Erythroblast (primary cell): ENCODE data around the gene PYCARD.
"Not testable (repeated sequence)": the region's sequence is repeated elsewhere in the genome, so short reads cannot be mapped to it uniquely, and the experiment has no call there.

Source experiments
- DNase-seq, 2 experiments: peaks; one replicate each; lab custom pipeline; 2025; lab: John Stamatoyannopoulos, UW
- GATA1 ChIP-seq: IDR thresholded peaks from 2 replicates; pipeline ENCODE4 v1.6.1; 2011; ENCODE audit warnings: low read depth, mild to moderate bottlenecking, control low read depth, low read length, moderate library complexity
- POLR2A ChIP-seq: IDR thresholded peaks from 2 replicates; pipeline ENCODE4 v1.6.1; 2011; ENCODE audit warnings: mild to moderate bottlenecking, low read length

Gene PYCARD

GRCh38 chr16:31202414-31203375, at the start of gene PYCARD:
TSS of gene PYCARD (minus strand) at chr16:31202760. CDS start at chr16:31202690, 70 bp downstream.
- no peak for DNase-seq
- TF ChIP-seq GATA1 = no peak
- no peak for TF ChIP-seq POLR2A

GRCh38 chr16:31251435-31251834, 48.9 kb upstream of the PYCARD start:
- TF ChIP-seq POLR2A = no peak
- TF ChIP-seq GATA1 = no peak
- DNase-seq = no peak

- DNase-seq = no peak
- TF ChIP-seq GATA1 (no peak), POLR2A (no peak)
Observed at GRCh38 chr16:31250782-31251384, 48.3 kb upstream of the PYCARD start.

- no peak for TF ChIP-seq GATA1
- TF ChIP-seq POLR2A = no peak
- DNase-seq = no peak
Observed at GRCh38 chr16:31248344-31248743, 45.8 kb upstream of the PYCARD start.

- TF ChIP-seq GATA1 = no peak
- no peak for TF ChIP-seq POLR2A
- no peak for DNase-seq
Observed at GRCh38 chr16:31246296-31246695, 43.7 kb upstream of the PYCARD start.

GRCh38 chr16:31245598-31245997, 43.0 kb upstream of the PYCARD start:
- DNase-seq = not testable (repeated sequence)

GRCh38 chr16:31243734-31244670, 41.4 kb upstream of the PYCARD start:
- no peak for DNase-seq
- no peak for TF ChIP-seq GATA1
- no peak for TF ChIP-seq POLR2A

GRCh38 chr16:31242206-31242605, 39.6 kb upstream of the PYCARD start:
- TF ChIP-seq POLR2A = no peak
- TF ChIP-seq GATA1 = no peak
- DNase-seq = no peak

- TF ChIP-seq POLR2A (no peak), GATA1 (no peak)
- no peak for DNase-seq
Observed at GRCh38 chr16:31238041-31238440, 35.5 kb upstream of the PYCARD start.

GRCh38 chr16:31229501-31229900, 26.9 kb upstream of the PYCARD start:
- TF ChIP-seq GATA1 = no peak
- no peak for TF ChIP-seq POLR2A

GRCh38 chr16:31228206-31228605, 25.6 kb upstream of the PYCARD start:
- DNase-seq = no peak
- no peak for TF ChIP-seq POLR2A
- TF ChIP-seq GATA1 = no peak

More at GRCh38 chr16:31229501-31229900, 26.9 kb upstream of the PYCARD start:
- DNase-seq = no peak

GRCh38 chr16:31225193-31225592, 22.6 kb upstream of the PYCARD start:
- DNase-seq = no peak
- no peak for TF ChIP-seq GATA1
- no peak for TF ChIP-seq POLR2A
